HG03439 (cell line): ENCODE measurements around the gene CD247.
"Not testable (repeated sequence)": the region's sequence is repeated elsewhere in the genome, so short reads cannot be mapped to it uniquely, and the experiment has no call there.

Experiments
- ATAC-seq: cut with Tn5 transposase; IDR thresholded peaks from one replicate; pipeline ENCODE4 v1.9.1; 2021; ENCODE audit warnings: mild to moderate bottlenecking, moderate library complexity; ENCODE audit not compliant: unreplicated experiment

The CD247 gene

DNA sequence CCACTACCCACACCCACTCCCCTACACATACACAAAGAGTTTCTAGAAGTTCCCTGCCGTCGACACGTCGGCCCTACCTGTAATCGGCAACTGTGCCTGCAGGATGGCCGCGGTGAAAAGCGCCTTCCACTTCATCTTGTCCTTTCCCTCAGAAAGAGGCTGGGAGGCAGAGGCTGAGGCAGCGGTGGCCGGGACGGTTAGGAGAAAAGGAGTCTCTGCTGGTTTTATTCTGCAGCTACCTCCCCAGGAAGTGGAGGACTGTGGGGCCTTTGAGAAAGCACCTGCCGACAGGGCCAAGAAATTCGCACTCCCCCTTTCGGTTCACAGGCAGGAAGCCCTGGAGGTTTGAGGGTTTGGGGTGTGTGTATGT lies at the start of gene CD247:
CD247 (minus strand) TSS at position 199 of the 370 bp plus-strand sequence; CDS start at position 135, 64 bp downstream.
- no peak for ATAC-seq

DNA sequence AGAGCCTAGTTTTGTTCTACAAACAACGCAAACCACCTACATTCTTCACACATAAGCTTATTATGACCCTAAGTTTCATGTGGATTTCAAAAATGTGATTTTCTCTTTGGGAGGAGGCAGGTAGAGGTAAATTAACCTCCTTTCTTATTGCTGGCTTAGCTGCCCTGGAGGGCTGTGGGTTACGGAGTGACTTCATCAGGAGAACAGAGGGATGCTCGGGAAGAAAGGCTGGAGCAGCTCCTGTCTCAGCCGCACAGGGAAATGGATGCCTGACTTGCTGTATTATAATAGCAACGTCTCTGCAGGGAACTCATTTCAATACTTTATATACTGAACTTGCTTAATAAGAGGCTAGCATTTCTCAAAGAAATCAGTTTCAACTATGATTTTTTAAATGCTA lies 49.3 kb upstream of the CD247 start:
- no peak for ATAC-seq

DNA sequence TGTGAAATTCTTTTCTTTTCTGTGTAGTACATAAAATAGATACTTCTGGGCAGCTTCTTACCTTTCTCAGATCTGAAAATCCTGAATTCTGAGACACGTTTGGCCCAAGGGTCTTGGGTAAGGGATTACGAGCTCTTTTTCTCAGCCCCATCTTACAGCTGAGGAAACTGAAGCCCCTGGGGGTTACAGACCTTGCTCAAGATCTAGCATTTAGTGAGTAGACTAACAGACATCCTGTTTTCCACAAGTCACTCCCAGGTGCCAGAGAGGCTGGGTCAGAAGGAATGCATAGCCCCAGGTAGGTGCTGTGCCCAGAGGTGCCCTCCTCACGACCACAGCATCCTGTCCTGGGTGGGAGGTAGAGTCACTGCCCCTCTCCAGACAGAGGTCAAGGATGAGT lies 48.4 kb upstream of the CD247 start:
- ATAC-seq: no peak

DNA sequence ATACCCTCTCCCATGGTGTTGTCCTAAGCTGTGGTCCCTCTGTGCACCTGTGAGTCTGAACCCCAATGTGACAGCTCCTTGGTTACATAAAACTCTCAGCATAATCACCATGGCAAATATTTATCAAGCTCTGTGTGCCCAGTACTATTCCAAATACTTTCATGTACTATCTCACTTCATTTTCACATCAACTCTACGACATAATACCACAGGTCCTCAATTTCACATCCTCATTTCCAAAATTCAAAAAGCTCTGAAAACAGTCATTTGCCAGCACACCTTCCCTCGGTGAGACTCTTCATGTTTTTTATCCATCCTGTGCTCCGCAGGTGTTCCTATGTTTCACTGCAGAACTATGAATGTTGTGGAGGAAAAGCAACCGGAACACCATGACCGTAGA lies 47.6 kb upstream of the CD247 start:
- ATAC-seq: no peak

DNA sequence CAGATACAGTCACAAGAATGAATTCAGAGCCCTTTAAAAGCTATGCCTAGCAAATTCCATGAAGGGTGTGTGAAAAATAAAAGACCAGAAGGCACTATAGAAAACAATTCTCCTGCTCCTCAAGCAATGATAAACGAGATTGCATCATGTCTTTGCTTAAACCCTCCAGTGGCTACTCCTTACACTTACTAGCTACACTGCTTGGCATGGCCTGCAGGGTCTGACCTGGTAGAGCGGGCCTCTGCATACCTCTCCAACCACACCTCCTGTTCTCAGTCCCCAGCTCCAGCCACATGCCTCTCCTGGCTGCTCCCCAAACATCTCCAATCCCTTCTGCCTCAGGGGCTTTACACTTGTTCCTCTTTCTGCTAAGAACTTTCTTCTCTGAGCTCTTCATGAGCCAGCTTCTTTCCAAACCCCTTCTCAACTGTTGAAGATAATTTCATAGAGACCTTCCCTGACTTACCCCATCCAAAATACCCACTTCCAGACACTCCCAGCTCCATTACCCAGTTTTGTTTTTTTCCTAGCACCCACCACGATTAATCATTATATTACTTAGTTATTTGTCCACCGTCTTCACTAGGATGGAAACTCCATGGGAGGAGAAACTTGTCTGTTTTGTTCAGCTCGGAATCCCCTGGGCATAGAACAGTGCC lies 46.4 kb upstream of the CD247 start:
- ATAC-seq: no peak

DNA sequence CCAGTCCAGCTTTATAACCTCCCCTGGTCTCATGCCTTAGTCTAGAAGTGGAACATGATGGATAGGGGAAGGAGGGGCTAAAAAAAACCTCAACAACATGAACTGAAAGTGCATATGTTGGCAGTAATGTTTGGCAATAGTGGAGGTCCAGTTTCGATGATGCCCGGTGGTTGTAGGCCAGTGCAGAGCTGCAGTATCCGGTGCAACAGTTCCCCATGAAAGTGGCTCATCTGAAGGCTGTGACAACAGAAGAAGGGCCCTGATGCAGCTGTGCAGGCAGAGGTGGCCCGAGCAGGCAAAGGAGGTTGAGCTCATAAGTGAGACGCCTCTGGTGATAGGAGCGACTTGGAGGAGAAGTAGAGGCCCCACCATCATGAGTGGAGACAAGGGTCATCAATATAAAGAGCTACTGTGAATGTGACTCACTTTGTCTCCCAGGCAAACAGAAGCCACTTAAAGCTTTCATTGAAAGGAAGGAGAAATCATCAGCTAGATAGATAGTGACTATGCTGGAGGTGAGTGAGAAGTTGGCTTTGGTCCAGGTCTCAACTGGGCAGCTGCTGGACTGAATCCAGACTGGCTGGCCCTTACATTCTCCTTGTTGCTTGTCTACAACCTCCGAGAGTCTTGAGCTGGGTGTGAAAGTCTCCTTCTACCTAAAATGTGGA lies 45.4 kb upstream of the CD247 start:
- no peak for ATAC-seq

DNA sequence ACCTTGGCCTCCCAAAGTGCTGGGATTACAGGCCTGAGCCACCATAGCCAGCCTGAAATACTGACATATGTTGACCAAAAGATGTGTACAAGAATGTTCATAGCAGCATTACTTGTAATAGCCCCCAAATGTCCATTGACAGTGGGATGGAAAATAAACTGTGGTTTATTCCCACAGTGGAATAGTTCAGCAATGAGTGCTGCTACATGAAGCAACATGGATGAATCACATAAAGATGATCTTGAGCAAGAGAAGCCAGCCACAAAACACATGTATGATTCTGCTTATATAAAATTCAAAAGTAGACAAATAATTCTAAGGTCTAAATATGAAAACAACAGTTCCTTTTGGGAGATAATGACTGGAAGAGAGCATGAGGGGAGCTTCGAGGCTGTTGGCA lies 44.4 kb upstream of the CD247 start:
- ATAC-seq: no peak

DNA sequence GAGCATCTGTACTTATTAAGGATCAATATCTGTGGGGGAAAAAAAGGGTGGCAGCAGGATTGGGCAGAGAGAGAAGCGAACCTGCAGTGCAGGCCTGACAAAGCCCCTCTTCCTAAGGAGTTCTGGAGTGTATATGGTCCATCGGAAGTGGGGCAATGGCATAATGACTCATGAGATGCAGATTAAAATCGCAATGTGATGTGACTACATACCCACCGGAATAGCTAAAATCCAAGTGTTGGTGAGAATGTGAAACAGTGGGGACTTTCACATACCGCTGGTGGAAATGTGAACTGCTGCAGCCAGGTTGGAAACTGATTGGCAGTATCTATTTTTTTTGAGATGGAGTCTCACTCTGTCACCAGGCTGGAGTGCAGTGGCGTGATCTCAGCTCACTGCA lies 43.4 kb upstream of the CD247 start:
- no peak for ATAC-seq

DNA sequence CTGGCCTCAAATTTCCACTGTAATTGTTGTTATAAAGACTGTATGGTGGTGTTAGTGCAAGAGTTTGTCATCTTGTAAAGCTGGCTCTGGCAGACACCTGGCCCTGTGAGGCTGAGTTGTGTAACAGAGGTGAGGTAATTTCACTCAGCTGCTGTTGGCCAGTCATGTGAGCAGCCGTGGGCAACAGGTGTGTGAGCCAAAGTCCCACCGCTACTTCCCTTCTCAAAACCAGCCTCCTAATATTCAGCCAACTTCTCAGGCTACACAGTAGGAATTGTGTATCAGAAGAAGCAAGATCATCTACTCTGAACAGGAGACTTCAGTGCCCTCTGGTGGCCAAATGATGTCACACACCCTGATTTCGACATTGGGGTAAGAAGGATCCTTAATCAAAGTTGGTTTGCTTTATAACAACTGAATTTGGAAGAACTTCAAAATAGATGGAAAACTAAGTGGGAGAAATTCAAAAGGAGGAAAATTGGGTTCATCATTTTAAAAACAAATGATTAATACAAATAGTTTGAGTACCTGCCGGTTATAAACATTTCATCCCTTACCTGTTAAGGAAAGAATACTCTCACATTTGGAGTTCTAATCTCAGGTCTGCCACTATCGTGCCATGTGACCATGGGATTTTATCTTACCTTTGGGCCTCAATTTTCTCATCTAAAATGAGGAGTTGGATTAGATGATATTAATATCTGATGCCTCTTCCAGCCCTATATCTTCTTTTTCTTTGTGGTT lies 37.8 kb upstream of the CD247 start:
- ATAC-seq: no peak

DNA sequence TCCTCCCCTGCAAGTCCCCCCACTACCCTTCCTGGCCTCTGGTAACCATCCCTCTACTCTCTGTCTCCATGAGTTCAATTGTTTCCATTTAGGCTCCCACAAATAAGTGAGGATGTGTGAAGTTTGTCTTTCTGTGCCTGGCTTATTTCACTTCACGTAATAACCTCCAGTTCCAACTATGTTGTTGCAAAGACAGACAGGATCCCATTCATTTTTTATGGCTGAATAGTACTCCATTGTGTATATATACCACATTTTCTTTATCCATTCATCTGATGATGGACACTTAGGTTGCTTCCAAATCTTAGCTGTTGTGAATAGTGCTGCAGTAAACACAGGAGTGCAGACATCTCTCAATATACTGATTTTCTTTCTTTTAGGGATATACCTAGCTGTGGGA lies 36.7 kb upstream of the CD247 start:
- ATAC-seq: not testable (repeated sequence)

DNA sequence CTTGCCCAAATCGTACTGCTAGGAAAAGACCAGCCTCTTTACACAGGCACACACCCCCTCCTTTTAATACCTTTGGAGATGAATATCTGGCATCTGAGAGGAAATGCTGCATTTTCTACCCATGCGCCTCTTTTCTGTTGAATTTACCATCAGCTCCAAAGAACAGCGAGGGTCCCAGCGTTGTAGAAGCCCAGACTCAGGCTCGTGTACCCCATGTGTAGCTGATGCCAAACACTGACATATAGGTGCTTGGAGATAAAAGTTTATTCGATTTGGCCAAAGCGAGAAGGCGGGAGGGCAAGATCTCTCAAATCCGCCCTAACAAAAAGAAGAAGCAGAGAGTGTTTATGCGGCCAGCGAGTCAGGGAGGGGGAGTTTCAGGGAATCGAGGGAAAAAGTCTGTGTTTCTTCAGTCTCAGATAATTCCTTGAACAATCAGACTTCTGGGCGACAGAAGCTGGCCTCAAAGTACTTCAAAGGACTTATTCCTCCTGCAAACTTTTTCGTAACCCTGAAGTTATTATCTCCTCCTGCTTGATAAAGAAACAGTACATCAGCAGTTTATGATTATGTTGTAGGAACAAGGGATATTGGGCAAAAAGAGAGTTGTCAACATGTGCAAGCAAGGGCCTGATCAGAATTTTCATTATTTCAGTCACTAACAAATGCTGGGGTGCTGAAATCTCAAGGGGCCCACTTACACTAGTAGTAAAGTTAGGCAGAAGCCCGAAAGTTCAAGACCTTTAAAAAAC lies 35.9 kb upstream of the CD247 start:
- peak; percentile 7 for ATAC-seq

DNA sequence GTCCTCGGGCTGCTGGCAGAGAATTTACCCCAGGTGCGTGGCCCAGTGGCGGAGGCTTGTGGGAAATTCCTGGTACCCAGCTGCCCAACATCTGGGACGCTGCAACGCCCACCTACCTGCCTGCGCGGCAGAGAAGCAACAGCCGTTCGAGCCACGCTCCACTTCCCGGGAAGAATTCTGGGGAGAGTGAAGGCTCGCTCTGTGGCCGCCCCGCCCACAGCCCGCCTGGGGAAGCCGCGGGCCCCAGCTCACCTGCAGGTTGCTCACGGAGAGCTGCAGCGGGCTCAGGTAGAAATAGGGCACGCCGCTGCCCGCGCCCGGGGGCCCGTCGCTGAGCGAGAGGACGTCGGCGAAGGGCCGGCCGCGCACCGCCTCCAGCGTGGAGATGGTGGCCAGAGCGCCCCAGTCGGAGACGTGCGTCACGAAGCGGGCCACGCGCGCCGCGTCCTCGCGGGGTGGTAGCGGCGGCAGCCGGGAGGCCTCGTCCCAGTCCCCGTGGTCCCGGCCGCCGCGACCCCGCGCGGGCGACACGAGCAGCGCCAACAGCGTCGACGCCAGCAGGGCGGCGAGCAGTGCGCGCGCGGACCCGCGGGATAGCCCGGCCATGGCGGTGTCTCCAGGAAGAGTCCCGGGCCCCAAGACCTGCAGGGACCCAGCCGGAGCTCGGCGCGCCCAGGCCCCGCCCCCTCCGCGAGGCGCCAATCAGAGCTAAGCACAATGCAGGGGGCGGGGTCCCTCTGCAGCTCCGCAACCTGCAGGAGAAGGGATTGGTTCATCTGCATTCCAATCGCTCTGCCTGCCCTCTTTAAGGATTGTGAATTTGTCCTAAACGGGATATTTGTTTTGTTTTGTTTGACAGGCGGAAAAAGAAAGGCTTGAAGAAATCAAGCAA lies 35.1 kb upstream of the CD247 start, which contains the start of gene CREG1:
CREG1 (minus strand) TSS at position 627 of the 892 bp plus-strand sequence.
- peak; percentile 97 for ATAC-seq

DNA sequence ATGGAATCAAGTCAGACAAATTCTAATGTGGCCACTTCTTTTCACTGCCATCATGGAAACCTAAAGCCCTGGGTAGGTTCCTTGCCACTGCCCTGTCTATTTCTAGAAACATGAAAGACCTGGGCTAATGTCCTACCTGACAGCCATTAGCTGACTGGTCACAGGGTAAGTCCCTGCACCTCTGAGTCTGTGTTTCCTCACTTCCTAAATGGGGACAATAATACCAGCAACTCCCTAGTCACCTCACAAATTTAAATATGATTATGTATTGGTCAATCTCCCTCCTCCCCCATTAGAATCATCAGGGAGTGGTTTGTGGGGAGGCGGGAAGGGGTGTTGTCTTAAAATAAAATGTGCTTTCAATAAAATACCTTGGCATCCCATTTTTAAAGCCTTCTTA lies 33.0 kb upstream of the CD247 start:
- no peak for ATAC-seq

DNA sequence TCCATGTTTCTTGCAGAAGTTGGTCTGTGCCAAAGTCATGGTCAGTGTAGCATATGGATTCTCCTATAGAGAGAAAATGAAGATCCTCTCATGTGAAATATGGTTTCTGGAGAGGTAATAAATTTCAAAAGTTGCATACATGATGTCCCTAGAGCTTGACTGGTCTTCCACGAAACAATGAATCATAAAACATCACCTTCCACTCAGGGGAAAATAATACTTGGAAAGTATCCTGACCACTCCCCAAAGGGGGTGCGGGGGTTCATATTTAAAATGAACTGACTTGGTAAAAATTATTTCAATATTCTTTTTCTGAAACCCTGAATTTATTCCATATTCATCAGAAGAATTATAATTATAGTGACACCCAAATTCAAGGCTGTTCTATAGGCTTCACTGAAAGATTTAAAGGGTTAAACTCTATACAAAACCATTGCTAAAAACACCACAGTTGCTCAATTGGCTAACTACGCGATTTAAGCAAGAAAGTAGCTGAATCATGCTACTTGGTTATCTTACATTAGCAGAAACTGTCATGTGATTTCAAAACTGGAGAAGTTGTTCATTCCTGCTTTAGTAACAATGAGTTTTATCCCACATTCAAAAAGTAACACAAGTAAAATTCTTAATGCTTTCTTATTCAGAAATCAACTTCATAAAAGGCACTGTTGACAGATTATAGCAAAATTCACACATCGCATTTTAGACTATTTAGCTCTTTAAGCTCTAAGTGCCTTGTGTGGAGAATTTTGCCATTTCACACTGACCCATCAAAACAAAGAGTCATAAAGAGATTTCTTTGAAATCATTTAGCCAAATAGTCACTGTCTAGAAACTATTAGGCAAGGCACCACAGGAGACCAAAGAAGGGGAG lies 30.0 kb upstream of the CD247 start:
- ATAC-seq: no peak

DNA sequence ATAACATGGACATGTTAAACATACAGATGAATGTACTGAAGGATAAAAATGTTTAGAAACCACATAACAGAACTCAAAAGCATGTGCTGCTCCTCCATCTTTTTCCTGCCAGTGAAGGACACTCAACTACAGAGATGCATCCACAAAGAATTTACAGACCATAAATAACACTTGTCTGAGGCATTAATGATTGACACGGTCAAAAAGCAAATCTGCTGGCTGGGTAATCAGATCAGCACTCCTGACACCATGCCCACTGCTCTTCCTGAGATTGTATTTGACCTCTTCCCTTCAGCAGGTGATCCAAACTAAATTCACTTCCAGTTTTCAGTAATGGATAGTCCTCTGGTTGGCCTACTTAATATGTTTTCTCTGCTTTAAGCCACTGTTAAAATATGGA lies 28.6 kb upstream of the CD247 start:
- no peak for ATAC-seq

DNA sequence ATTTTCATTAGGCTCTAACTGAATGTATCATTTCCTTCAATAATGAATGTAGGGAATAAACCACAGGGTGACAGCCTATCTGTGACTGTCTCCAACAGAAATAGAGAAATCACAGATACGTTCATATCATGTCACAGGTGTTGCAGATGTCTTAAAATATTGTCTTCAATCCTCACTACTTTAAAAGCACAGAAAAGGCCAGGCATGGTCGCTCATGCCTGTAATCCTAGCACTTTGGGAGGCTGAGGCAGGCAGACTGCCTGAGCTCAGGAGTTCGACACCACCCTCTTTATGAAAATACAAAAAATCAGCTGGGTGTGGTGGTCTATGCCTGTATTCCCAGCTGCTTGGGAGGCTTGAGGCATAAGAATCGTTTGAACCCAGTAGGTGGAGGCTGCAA lies 27.0 kb upstream of the CD247 start:
- no peak for ATAC-seq

DNA sequence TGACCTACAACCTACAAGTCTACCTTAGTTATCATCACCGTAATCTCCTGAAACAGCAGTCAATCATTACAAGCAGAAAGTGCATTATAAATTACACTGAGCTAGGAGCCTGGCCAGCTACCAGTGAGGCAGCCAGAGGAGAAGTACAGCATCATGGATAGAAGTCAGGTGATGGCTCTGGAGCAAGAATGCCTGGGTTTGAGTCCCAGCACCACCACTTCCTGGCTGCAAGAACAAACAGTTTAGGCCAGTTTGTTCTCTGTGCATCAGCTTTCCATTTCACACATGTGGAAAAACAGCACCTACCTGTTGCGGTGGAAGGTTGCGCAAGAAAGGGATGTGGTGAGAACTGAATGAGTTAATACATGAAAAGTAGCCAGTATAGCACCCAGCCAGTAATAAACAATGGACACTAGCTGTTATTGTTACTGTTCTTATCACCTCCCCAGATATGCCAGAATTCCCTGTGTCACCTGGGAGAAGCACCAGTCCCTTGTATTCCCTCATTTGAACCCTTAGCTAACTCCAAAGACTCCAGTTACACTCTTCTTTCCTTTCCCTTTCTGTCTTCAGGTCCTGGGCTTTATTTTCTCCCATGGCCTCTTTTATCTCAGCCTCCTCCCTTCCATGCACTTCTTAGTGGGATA lies 26.2 kb upstream of the CD247 start:
- no peak for ATAC-seq

DNA sequence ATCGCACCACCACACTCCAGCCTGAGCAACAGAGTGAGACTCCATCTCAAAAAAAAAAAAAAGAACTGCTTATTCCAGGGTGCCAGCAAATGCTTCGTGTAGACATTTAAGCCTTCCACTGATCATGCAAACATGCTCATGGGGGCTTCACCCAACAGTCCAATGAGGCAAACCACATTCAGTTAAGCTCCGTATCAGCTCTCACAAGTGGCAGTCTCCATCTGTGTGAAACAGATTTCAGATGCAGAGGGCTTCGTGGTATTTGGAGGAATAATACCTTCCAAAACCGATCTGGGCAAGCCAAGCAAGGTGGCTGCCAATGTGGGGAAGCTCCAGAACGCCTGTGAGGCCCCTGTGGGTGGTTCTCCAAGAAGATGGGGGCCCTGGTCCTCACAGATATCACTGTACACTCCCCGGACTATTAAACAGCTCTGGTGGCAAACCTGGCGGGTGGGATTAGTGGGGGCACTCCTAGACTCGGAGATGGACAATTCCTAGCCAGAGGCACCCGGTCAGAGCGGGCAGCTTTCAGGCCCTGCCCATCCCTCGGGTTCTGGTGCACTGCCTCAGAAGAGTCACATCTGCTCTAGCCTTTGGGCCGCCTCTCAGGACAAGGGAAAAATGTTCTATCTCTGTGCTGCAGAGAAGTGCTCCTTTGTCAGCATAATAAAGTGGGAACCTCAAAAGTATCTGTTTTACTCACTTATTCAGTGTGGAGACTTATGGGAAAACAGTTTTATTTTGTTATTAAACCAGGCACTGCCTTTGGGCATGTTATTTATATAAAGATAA lies 25.1 kb upstream of the CD247 start:
- no peak for ATAC-seq
